ENCODE measurements around the gene TSPAN18. TPM values are rescaled to one million over a fixed set of nuclear protein-coding genes. Genes with fewer than 3 reads are reported as not detected.

TSPAN18 gene
- total and polyA plus RNA-seq, 2 experiments from 2014 or later = 6.0 to 10.6 TPM

DNA sequence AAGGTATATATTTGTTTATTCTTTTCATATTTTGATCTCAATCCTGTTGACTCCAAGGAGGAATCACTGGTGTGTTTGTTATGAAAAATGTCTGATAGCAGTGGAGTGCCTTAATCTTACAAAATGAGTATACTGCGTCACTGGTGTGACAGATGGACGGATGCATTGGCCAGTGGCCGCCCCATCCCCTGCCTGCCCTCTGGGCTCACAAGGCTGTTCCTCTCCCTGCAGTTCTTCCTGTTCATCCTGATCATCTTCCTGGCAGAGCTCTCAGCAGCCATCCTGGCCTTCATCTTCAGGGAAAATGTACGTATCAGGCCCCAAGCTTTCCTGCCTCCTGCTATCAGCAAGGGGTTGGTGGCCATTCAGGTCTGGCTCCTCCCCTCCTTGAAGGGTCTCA lies 191.0 kb downstream of the TSPAN18 start (continued):
- TF ChIP-seq, protein P1, sequence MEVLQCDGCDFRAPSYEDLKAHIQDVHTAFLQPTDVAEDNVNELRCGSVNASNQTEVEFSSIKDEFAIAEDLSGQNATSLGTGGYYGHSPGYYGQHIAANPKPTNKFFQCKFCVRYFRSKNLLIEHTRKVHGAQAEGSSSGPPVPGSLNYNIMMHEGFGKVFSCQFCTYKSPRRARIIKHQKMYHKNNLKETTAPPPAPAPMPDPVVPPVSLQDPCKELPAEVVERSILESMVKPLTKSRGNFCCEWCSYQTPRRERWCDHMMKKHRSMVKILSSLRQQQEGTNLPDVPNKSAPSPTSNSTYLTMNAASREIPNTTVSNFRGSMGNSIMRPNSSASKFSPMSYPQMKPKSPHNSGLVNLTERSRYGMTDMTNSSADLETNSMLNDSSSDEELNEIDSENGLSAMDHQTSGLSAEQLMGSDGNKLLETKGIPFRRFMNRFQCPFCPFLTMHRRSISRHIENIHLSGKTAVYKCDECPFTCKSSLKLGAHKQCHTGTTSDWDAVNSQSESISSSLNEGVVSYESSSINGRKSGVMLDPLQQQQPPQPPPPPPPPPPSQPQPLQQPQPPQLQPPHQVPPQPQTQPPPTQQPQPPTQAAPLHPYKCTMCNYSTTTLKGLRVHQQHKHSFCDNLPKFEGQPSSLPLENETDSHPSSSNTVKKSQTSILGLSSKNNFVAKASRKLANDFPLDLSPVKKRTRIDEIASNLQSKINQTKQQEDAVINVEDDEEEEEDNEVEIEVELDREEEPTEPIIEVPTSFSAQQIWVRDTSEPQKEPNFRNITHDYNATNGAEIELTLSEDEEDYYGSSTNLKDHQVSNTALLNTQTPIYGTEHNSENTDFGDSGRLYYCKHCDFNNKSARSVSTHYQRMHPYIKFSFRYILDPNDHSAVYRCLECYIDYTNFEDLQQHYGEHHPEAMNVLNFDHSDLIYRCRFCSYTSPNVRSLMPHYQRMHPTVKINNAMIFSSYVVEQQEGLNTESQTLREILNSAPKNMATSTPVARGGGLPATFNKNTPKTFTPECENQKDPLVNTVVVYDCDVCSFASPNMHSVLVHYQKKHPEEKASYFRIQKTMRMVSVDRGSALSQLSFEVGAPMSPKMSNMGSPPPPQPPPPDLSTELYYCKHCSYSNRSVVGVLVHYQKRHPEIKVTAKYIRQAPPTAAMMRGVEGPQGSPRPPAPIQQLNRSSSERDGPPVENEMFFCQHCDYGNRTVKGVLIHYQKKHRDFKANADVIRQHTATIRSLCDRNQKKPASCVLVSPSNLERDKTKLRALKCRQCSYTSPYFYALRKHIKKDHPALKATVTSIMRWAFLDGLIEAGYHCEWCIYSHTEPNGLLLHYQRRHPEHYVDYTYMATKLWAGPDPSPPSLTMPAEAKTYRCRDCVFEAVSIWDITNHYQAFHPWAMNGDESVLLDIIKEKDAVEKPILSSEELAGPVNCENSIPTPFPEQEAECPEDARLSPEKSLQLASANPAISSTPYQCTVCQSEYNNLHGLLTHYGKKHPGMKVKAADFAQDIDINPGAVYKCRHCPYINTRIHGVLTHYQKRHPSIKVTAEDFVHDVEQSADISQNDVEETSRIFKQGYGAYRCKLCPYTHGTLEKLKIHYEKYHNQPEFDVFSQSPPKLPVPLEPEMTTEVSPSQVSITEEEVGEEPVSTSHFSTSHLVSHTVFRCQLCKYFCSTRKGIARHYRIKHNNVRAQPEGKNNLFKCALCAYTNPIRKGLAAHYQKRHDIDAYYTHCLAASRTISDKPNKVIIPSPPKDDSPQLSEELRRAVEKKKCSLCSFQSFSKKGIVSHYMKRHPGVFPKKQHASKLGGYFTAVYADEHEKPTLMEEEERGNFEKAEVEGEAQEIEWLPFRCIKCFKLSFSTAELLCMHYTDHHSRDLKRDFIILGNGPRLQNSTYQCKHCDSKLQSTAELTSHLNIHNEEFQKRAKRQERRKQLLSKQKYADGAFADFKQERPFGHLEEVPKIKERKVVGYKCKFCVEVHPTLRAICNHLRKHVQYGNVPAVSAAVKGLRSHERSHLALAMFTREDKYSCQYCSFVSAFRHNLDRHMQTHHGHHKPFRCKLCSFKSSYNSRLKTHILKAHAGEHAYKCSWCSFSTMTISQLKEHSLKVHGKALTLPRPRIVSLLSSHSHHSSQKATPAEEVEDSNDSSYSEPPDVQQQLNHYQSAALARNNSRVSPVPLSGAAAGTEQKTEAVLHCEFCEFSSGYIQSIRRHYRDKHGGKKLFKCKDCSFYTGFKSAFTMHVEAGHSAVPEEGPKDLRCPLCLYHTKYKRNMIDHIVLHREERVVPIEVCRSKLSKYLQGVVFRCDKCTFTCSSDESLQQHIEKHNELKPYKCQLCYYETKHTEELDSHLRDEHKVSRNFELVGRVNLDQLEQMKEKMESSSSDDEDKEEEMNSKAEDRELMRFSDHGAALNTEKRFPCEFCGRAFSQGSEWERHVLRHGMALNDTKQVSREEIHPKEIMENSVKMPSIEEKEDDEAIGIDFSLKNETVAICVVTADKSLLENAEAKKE (CRISPR knock-in tag; IDR thresholded peaks at IDR 0.05) = no peak
- TF ChIP-seq, protein P2, sequence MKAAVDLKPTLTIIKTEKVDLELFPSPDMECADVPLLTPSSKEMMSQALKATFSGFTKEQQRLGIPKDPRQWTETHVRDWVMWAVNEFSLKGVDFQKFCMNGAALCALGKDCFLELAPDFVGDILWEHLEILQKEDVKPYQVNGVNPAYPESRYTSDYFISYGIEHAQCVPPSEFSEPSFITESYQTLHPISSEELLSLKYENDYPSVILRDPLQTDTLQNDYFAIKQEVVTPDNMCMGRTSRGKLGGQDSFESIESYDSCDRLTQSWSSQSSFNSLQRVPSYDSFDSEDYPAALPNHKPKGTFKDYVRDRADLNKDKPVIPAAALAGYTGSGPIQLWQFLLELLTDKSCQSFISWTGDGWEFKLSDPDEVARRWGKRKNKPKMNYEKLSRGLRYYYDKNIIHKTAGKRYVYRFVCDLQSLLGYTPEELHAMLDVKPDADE (IDR thresholded peaks at IDR 0.05) = no peak
- no peak for TF ChIP-seq NANOG (IDR thresholded peaks at IDR 0.05; ENCODE audit: borderline replicate concordance)
- TF ChIP-seq ZNF114 (CRISPR knock-in tag; IDR thresholded peaks at IDR 0.05) = no peak
- no peak for TF ChIP-seq JUNB (IDR thresholded peaks at IDR 0.05; ENCODE audit: unreplicated experiment)
- TF ChIP-seq, protein P3, sequence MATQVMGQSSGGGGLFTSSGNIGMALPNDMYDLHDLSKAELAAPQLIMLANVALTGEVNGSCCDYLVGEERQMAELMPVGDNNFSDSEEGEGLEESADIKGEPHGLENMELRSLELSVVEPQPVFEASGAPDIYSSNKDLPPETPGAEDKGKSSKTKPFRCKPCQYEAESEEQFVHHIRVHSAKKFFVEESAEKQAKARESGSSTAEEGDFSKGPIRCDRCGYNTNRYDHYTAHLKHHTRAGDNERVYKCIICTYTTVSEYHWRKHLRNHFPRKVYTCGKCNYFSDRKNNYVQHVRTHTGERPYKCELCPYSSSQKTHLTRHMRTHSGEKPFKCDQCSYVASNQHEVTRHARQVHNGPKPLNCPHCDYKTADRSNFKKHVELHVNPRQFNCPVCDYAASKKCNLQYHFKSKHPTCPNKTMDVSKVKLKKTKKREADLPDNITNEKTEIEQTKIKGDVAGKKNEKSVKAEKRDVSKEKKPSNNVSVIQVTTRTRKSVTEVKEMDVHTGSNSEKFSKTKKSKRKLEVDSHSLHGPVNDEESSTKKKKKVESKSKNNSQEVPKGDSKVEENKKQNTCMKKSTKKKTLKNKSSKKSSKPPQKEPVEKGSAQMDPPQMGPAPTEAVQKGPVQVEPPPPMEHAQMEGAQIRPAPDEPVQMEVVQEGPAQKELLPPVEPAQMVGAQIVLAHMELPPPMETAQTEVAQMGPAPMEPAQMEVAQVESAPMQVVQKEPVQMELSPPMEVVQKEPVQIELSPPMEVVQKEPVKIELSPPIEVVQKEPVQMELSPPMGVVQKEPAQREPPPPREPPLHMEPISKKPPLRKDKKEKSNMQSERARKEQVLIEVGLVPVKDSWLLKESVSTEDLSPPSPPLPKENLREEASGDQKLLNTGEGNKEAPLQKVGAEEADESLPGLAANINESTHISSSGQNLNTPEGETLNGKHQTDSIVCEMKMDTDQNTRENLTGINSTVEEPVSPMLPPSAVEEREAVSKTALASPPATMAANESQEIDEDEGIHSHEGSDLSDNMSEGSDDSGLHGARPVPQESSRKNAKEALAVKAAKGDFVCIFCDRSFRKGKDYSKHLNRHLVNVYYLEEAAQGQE (IDR thresholded peaks at IDR 0.05; ENCODE audit: unreplicated experiment) = no peak
- TF ChIP-seq EZH2 (IDR thresholded peaks at IDR 0.05; ENCODE audit: low read depth, unreplicated experiment) = no peak
- TF ChIP-seq CREB1 (CRISPR knock-in tag; IDR thresholded peaks at IDR 0.05; ENCODE audit: low read depth) = no peak
- no peak for TF ChIP-seq POLR2AphosphoS5 (IDR thresholded peaks at IDR 0.05; ENCODE audit: low read depth)

Measured in GM23338 (cell line).